Measurements from ENCODE around the gene RASA3.

The RASA3 gene

DNA sequence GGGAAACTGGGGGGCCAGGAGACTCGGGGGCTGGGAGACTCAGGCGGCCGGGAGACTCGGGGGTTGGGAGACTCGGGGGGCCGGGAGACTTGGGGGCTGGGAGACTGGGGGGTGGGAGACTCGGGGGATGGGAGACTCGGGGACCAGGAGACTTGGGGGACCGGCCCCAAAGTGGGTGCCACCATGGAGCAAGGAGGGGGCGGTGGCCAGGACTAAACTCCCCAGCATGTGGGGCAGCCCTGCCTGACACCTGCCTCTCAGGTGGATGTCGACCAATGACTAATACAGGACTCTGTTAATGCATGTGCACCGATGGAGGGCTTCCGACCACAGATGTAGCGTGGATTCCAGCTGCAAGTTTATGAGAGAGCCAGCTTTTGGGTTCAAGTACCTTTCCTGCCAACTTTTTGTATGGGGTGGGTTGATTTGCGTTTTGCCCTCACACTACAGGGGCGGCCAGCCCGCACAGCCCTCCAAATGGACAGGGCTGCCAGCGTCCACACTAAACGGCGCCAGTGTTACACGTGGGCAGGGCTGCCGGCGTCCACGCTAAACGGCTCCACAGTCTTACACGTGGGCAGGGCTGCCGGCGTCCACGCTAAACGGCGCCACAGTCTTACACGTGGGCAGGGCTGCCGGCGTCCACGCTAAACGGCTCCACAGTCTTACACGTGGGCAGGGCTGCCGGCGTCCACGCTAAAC, 62.2 kb downstream of the RASA3 start:
- Histone ChIP-seq H3K9me3 (replicated peaks; ENCODE audit: low read length) (no peaks in the 10 kb centered on the region), H3K4me3 (ENCODE audit: low read length) (no peak overlapping the region), H3K9ac (ENCODE audit: low read depth, low read length) (no peak overlapping the region), H3K27me3 (ENCODE audit: control insufficient read depth, insufficient read depth, low read length) (no peaks in the 10 kb centered on the region), H3K36me3 (ENCODE audit: insufficient read depth, low read length) (peaks cover 48% of the 10 kb centered on the region), H3K4me1 (ENCODE audit: control insufficient read depth, insufficient read depth, low read length) (peaks cover 39% of the 10 kb centered on the region), H3K4me2 (ENCODE audit: low read length) (no peak overlapping the region)

DNA sequence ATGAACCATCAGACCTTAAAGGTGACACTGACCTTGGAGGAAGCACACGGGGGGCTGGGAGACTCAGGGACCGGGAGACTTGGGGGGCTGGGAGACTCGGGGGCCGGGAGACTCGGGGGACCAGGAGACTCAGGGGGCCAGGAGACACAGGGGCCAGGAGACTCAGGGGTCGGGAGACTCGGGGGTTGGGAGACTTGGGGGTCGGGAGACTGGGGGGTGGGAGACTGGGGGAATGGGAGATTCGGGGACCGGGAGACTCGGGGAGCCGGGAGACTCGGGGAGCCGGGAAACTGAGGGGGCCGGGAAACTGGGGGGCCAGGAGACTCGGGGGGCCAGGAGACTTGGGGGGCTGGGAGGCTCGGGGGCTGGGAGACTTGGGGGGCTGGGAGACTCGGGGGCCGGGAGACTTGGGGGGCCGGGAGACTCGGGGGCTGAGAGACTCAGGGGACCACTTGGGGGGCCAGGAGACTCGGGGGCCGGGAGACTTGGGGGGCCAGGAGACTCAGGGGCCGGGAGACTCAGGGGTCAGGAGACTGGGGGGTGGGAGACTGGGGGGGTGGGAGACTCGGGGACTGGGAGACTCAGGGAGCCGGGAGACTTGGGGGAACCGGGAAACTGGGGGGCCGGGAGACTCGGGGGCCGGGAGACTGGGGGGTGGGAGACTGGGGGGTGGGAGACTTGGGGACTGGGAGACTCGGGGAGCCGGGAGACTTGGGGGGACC, 62.9 kb downstream of the RASA3 start:
- H3K9me3 ChIP-seq (replicated peaks; ENCODE audit: low read length), result no peaks in the 10 kb centered on the region
- peak overlapping the region; percentile 80 for H3K9ac ChIP-seq (ENCODE audit: low read depth, low read length)
- peaks cover 41% of the 10 kb centered on the region for H3K36me3 ChIP-seq (ENCODE audit: insufficient read depth, low read length)
- H3K4me2 ChIP-seq (ENCODE audit: low read length), result peak overlapping the region; percentile 78
- H3K4me1 ChIP-seq (ENCODE audit: control insufficient read depth, insufficient read depth, low read length), result peaks cover 43% of the 10 kb centered on the region
- no peak overlapping the region for H3K4me3 ChIP-seq (ENCODE audit: low read length)
- H3K27me3 ChIP-seq (ENCODE audit: control insufficient read depth, insufficient read depth, low read length), result no peaks in the 10 kb centered on the region

DNA sequence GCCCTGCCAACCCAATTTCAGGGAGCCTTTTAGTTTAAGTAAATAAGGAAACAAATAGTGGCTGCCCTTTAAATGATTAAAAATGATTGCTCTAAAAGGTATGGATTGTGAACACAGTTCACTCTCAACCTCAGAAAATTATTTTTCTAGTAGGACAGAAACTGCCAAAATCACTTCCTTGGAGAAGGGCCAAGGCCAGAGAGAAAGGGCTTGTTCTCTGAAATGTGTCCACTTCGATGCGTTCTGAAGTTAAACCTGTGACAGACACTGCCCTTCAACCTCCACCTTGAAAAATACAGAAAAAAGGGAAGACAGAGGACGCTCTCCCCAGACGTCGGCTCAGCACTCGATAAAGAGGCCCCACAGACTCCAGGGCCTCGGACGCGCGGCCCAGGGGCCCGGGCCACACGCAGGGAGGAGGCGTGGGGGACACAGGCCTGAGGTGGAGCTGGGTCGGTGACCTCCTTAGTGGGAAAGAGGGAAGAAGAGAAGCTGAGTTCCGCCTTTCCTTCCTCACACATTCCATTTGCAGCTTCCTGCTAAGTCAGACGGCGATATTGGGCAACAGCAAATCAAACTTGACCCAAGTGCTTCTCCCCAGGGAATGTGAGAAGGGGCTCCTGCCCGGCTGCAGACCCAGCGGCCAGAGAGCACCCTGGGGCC, 63.6 kb downstream of the RASA3 start:
- Histone ChIP-seq H3K9me3 (replicated peaks; ENCODE audit: low read length) (no peaks in the 10 kb centered on the region), H3K36me3 (ENCODE audit: insufficient read depth, low read length) (peaks cover 34% of the 10 kb centered on the region), H3K4me1 (ENCODE audit: control insufficient read depth, insufficient read depth, low read length) (peaks cover 50% of the 10 kb centered on the region), H3K4me2 (ENCODE audit: low read length) (peak overlapping the region; percentile 78), H3K4me3 (ENCODE audit: low read length) (peak overlapping the region; percentile 52), H3K9ac (ENCODE audit: low read depth, low read length) (peak overlapping the region; percentile 80), H3K27me3 (ENCODE audit: control insufficient read depth, insufficient read depth, low read length) (no peaks in the 10 kb centered on the region)

DNA sequence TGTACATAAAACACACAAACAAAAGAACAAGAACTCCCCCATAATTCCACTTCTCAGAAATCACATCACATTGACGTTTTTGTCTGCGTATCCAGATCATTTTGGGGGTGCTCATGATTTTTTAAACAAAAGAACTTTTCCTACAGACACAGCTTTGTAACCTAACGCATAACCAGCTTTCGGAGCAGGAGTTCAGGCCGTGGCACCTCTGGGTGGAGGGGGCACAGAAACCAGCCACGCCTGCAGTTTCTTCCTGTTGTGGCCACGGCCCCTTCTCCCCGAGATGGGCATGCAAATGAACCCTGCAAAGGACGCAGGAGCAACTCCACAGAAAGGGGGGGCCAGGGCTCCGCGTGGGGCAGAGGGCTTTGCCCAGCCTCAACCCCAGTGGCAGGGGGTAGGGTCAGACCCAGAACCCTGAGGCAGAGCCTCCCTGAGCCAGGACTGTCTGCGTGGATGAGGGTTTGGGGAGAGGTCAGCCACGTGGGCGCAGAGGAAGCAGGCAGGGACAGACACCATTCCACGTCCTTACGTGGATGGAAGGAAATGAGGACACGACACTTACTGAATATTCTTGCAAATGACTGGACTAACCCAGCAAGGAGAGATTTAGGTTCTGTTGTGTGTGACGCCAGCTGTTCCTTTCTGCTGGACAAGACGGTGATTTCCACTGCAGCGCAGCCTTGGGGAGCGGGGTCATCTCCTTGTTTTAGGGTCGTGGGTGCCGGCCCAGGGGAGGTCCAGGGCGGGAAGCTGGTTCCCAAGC, 64.4 kb downstream of the RASA3 start:
- Histone ChIP-seq H3K36me3 (ENCODE audit: insufficient read depth, low read length) (peaks cover 29% of the 10 kb centered on the region), H3K9me3 (replicated peaks; ENCODE audit: low read length) (no peaks in the 10 kb centered on the region), H3K4me3 (ENCODE audit: low read length) (peak overlapping the region; percentile 22), H3K9ac (ENCODE audit: low read depth, low read length) (peak overlapping the region; percentile 80), H3K4me2 (ENCODE audit: low read length) (peak overlapping the region; percentile 78), H3K4me1 (ENCODE audit: control insufficient read depth, insufficient read depth, low read length) (peaks cover 57% of the 10 kb centered on the region), H3K27me3 (ENCODE audit: control insufficient read depth, insufficient read depth, low read length) (no peaks in the 10 kb centered on the region)

DNA sequence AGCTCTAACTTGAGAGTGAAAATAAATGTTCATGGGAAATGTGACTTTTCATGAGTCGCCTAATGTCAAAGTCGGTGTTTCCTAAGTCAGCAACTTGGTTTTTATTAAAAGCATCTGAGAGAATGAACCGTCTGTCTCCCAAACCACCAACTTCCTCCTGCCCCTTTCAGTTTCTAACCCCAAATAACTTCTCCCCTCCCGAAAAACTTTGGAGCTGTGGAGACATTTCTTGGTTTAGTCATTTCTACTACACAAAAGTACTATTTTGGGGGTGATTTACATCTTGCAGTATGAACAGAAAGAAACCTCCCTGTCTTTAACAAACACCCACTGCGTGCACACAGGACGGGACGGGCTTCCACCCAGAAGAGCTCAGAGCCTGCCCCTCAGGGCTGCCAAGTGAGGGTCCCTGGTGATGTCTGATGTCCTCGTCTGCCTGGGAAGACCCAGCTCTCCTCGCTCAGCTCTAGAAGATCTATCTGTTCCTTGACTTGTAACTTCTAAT, 65.0 kb downstream of the RASA3 start:
- H3K9me3 ChIP-seq (replicated peaks; ENCODE audit: low read length), result no peaks in the 10 kb centered on the region
- peaks cover 23% of the 10 kb centered on the region for H3K36me3 ChIP-seq (ENCODE audit: insufficient read depth, low read length)
- H3K4me2 ChIP-seq (ENCODE audit: low read length), result peak overlapping the region; percentile 78
- H3K9ac ChIP-seq (ENCODE audit: low read depth, low read length), result peak overlapping the region; percentile 80
- H3K27me3 ChIP-seq (ENCODE audit: control insufficient read depth, insufficient read depth, low read length), result no peaks in the 10 kb centered on the region
- peaks cover 63% of the 10 kb centered on the region for H3K4me1 ChIP-seq (ENCODE audit: control insufficient read depth, insufficient read depth, low read length)
- H3K4me3 ChIP-seq (ENCODE audit: low read length), result peak overlapping the region; percentile 22

DNA sequence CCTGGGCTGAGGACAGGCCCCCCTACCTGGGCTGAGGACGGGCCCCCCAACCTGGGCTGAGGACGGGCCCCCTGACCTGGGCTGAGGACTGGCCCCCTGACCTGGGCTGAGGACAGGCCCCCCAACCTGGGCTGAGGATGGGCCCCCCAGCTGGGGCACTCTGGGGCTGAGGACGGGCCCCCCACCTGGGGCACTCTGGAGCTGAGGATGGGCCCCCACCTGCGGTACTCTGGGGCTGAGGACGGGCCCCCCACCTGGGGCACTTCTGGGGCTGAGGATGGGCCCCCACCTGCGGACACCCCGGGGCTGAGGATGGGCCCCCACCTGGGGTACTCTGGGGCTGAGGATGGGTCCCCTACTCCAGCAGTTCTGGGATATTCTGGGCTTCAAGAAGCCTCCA, 65.5 kb downstream of the RASA3 start:
- H3K4me2 ChIP-seq (ENCODE audit: low read length), result peak overlapping the region; percentile 78
- H3K27me3 ChIP-seq (ENCODE audit: control insufficient read depth, insufficient read depth, low read length), result no peaks in the 10 kb centered on the region
- peaks cover 18% of the 10 kb centered on the region for H3K36me3 ChIP-seq (ENCODE audit: insufficient read depth, low read length)
- peaks cover 64% of the 10 kb centered on the region for H3K4me1 ChIP-seq (ENCODE audit: control insufficient read depth, insufficient read depth, low read length)
- peak overlapping the region; percentile 80 for H3K9ac ChIP-seq (ENCODE audit: low read depth, low read length)
- no peak overlapping the region for H3K4me3 ChIP-seq (ENCODE audit: low read length)
- no peaks in the 10 kb centered on the region for H3K9me3 ChIP-seq (replicated peaks; ENCODE audit: low read length)

DNA sequence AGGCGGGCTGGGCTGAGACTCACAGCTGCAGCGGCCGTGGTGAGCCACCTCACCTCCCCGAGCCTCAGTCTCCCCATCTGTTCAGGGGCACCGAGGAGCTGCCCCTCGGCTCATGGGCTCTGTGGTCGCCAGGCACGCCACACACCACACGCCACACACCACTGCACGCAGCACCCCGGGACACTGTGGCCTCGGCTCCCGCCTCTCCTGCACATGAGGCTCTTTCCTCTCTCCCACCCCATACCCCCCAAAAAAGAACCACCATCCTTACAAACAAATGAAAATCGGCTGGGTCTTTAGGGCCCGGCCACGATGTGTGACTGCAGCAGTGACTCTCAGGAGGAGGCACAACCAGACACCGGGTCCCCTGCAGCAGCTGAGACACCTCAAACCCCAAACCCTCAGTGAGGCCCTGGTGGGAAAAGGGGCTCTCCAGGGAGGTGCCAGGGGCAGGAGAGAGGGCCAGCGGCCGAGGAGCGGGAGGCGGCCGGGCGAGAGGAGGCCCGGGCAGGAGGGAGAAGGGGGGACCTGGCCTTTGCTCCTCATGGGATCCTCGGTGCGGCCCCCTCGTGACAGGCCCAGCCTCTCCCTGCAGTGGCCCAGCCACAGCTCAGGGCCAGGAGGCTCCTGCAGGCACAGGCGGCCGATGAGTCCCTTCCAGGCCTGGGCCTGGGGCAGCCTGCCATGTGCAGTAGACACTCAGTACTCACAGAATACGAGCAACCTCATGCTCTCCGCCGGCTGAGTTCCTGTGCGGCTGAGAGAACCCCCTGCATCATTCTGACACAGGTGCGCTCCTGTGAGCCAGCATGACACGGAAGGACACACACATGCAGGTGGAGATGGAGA, 66.3 kb downstream of the RASA3 start:
- peaks cover 64% of the 10 kb centered on the region for H3K4me1 ChIP-seq (ENCODE audit: control insufficient read depth, insufficient read depth, low read length)

DNA sequence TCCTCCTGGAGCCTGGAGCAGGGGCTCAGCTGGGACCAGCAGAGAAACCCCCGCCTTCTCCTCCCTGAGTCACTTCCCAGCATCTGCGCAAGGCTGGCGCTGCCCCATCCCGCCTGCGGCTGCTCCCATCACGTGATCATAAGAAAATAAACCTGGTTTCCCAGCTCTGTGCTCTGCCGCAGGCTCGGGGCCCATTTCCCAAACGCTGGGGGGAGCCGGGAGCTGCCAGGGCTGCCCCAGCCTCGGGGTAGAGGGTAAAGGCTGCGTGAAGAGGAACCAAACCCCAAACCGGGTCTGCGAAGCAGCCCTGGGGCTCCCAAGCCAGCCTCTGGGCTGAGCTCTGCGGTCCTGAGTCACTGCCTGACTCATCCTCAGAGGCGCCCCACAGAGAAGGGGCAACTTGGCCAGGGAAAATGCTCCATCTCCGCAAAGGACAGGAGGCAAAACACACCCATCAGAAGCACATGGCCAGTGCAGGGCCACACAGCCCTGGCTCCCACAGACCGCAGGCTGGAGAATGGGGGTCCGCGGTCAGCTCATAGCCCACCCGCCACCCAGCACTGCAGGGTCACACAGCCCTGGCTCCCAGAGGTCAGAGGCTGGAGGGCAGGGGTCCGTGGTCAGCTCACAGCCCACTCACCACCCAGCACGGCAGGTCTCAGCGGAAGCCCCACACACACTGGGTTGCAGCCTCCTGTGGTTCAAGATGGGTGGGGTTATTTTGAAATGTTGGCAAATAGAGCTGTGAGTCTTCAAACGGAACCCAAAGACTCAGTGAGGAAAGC, 67.1 kb downstream of the RASA3 start:
- H3K4me3 ChIP-seq (ENCODE audit: low read length), result peak overlapping the region; percentile 59
- peak overlapping the region; percentile 88 for H3K9ac ChIP-seq (ENCODE audit: low read depth, low read length)
- H3K4me1 ChIP-seq (ENCODE audit: control insufficient read depth, insufficient read depth, low read length), result peaks cover 67% of the 10 kb centered on the region
- no peaks in the 10 kb centered on the region for H3K9me3 ChIP-seq (replicated peaks; ENCODE audit: low read length)
- H3K27me3 ChIP-seq (ENCODE audit: control insufficient read depth, insufficient read depth, low read length), result no peaks in the 10 kb centered on the region
- peak overlapping the region; percentile 82 for H3K4me2 ChIP-seq (ENCODE audit: low read length)
- peaks cover 8% of the 10 kb centered on the region for H3K36me3 ChIP-seq (ENCODE audit: insufficient read depth, low read length)

More for the DNA sequence above, 66.3 kb downstream of the RASA3 start:
- Histone ChIP-seq H3K4me3 (ENCODE audit: low read length) (peak overlapping the region; percentile 59), H3K9me3 (replicated peaks; ENCODE audit: low read length) (no peaks in the 10 kb centered on the region), H3K4me2 (ENCODE audit: low read length) (peak overlapping the region; percentile 82), H3K9ac (ENCODE audit: low read depth, low read length) (peak overlapping the region; percentile 80), H3K27me3 (ENCODE audit: control insufficient read depth, insufficient read depth, low read length) (no peaks in the 10 kb centered on the region), H3K36me3 (ENCODE audit: insufficient read depth, low read length) (peaks cover 10% of the 10 kb centered on the region)

DNA sequence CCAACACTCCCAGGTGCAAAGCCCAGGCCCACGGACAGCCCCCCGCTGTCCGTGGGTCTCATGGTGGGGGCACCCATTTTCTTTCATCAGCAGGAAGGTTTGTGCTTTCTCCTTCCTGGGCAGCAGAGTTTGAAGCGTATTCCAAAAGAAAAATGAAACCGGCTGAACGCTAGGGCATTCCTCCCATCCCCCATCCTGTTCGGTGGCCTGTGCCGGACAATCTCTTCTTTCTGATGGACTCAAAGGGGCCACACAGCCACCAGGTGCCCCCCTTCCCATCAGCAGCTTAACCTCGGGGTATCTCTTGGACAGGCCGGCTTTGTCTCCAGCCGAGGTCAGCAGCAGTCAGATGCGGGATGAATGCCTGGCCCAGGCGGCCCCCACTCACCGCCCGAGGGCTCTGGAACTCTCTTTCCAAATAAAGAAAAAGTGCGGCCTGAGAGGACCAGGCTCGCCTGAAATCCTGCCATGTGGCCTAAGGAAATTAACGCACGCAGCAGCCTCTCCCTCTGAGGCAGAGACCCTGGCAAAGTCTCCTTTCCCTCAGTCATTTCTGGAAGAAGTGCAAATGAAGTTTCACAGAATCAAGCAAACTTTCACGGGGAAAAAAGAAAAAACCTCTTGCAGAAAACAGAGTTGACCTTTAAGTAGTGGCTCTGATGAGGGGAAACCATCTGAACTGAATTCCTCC, 67.8 kb downstream of the RASA3 start:
- Histone ChIP-seq H3K27me3 (ENCODE audit: control insufficient read depth, insufficient read depth, low read length) (no peaks in the 10 kb centered on the region), H3K4me3 (ENCODE audit: low read length) (peak overlapping the region; percentile 58), H3K9me3 (replicated peaks; ENCODE audit: low read length) (no peaks in the 10 kb centered on the region), H3K4me1 (ENCODE audit: control insufficient read depth, insufficient read depth, low read length) (peaks cover 68% of the 10 kb centered on the region), H3K36me3 (ENCODE audit: insufficient read depth, low read length) (peaks cover 14% of the 10 kb centered on the region), H3K9ac (ENCODE audit: low read depth, low read length) (peak overlapping the region; percentile 88), H3K4me2 (ENCODE audit: low read length) (peak overlapping the region; percentile 82)

Data from skeletal muscle satellite cell (primary cell).